ENCODE results near the gene ALG12.

The ALG12 gene

GRCh38 chr22:49918911-49919881, 958 bp upstream of the ALG12 start:
- FAIRE-seq: no peak
- no peak for DNase-seq (ENCODE audit: extremely low spot score, insufficient read length, low read depth)

DNA sequence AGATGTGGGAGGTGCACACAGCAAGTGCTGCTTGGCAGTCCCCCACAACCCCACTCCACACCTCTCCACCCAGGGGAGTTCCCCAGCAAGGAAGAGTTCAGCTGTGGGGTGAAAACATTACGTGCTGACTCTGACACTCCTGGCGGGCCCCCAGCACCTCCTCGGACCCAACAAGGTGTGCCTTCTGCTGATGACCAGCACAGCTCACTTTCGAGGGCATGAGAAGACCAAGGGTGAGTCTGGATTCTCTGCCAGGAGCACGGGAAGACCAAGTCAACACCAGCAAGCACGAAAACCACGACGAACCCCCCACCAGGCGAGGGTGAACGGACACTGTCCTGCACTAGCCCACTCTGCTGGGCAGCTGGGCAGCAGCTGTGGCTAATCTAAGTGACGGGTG, 1.4 kb downstream of the ALG12 start:
- FAIRE-seq (no peak), DNase-seq (ENCODE audit: extremely low spot score, insufficient read length, low read depth) (no peak)

- DNase-seq (ENCODE audit: extremely low spot score, insufficient read length, low read depth) (no peak), FAIRE-seq (no peak)
These were observed 2.6 kb downstream of the ALG12 start for GRCh38 chr22:49915610-49916009.

DNA sequence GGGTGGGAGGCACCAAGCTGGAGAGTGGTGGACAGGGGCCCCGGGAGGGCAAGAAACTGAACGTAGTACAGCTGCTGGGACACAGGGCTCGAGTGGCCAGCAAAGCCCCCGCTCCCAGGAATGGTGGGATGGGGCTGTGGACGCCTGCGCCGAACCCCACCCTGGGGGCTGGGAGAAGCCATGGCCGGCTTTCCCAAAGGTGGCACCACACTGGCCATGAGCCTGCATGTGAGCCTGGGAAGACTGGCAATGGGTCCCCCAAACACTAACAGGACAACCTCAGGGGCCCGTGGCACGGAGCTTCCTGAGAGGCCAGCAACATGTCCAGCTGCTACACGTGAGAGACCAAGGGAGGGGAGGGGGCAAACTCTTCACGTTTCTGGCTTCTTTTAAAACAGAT, 4.0 kb downstream of the ALG12 start:
- FAIRE-seq (no peak), DNase-seq (ENCODE audit: extremely low spot score, insufficient read length, low read depth) (no peak)

DNA sequence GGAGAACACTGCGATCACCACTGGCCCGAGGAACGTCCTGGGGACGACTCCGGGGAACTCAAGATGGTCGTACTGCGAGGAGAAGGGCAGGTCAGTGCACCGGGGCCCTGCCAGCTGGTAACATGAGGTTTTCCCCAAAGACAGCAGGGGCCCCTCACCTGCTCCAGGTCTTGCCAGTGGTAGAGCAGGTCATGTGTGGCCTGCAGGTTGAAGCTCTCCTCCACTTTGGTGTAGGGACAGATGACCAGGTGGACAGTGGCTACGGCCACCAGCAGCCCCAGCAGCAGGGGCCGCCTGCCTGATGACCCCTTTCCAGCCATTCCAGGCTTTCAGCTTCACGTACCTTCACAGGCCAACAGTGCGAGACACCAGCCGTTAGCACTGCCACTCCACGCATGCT, 4.8 kb downstream of the ALG12 start:
- no peak for FAIRE-seq
- DNase-seq (ENCODE audit: extremely low spot score, insufficient read length, low read depth): no peak

- no peak for FAIRE-seq
These were observed 5.2 kb downstream of the ALG12 start for GRCh38 chr22:49913026-49913425.

GRCh38 chr22:49911881-49912625, 6.2 kb downstream of the ALG12 start:
- DNase-seq (ENCODE audit: extremely low spot score, insufficient read length, low read depth) (no peak), FAIRE-seq (no peak)

More at GRCh38 chr22:49913026-49913425, 5.2 kb downstream of the ALG12 start:
- no peak for DNase-seq (ENCODE audit: extremely low spot score, insufficient read length, low read depth)

GRCh38 chr22:49910229-49911155, 7.7 kb downstream of the ALG12 start:
- FAIRE-seq (no peak), DNase-seq (ENCODE audit: extremely low spot score, insufficient read length, low read depth) (no peak)

- no peak for FAIRE-seq
- DNase-seq (ENCODE audit: extremely low spot score, insufficient read length, low read depth): no peak
These were observed 8.6 kb downstream of the ALG12 start for GRCh38 chr22:49909476-49910205.

GRCh38 chr22:49907807-49908206, 10.4 kb downstream of the ALG12 start:
- no peak for FAIRE-seq
- no peak for DNase-seq (ENCODE audit: extremely low spot score, insufficient read length, low read depth)

- FAIRE-seq (no peak), DNase-seq (ENCODE audit: extremely low spot score, insufficient read length, low read depth) (no peak)
These were observed 11.4 kb downstream of the ALG12 start for GRCh38 chr22:49906799-49907290.

DNA sequence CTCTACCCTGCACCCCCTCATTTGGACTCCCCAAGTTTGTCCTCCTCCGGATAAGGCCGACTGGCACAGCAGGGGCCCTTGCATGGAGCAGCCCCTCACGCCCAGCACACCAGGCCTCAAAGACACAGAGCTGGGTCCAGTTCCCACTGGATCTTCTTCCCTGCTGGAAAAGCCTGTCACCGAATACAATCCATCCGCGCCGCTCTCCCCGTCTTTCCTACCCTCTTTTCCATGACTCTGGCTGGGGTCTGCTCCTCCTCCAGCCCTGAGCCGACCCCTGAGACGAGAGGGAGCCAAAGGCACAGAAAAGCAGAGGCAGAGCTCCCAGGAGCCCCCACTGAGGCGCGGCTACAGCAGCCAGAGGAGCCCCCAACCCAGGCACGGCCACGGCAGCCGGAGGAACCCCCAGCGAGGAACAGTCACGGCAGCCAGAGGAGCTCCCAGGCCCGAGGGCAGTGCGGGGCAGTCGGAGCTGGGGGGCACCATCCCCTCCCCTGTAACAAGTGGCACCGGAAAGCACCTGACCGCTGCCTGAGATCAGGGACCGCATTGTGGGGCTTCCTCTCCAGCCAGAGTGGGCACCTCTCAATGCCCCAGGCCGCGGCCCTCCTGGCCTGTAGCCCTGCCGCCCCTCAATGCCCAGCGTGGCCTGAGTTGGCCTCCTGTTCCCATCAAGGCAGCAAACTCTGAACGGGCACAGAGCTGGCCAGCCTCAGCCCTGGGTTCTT, 12.0 kb downstream of the ALG12 start:
- DNase-seq (ENCODE audit: extremely low spot score, insufficient read length, low read depth): no peak
- no peak for FAIRE-seq

GRCh38 chr22:49905465-49905864, 12.8 kb downstream of the ALG12 start:
- no peak for FAIRE-seq
- no peak for DNase-seq (ENCODE audit: extremely low spot score, insufficient read length, low read depth)

GRCh38 chr22:49904040-49904369, 14.2 kb downstream of the ALG12 start:
- no peak for DNase-seq (ENCODE audit: extremely low spot score, insufficient read length, low read depth)
- no peak for FAIRE-seq

DNA sequence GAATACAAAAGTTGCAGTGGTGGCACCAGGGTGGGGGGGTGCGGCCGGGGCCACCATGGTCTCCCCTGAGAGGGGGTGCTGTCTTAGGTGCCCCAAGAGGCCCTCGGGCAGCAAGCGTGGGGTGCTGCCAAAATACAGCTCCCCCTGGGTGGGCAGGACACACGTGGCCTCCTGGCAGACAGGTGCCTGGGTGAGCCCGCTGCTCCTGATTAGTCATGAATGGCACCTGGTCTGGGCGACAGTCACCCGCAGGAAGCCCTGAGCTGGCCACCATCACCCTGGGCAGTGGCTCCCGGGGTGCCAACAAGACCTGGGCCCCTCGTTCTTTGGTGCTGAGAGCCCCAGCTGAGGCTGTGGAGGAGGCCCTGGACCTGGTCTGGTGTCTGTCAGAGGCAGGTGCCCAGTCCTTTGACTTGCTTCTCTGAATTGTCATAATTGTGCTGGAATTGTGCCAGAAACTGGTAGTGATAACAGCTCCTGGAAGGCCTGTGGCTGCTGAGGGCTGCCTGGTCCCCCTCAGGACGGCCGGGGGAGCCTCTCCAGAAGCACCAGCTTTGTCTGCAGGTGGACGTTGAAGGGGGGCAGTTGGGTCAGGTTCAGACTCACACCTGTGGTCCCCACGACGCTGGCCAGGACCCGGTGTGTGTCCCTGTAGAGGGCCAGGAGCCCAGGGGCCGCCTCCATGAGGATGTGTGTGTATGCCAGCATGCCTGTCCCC, 14.8 kb downstream of the ALG12 start:
- DNase-seq (ENCODE audit: extremely low spot score, insufficient read length, low read depth): no peak
- FAIRE-seq: no peak

DNA sequence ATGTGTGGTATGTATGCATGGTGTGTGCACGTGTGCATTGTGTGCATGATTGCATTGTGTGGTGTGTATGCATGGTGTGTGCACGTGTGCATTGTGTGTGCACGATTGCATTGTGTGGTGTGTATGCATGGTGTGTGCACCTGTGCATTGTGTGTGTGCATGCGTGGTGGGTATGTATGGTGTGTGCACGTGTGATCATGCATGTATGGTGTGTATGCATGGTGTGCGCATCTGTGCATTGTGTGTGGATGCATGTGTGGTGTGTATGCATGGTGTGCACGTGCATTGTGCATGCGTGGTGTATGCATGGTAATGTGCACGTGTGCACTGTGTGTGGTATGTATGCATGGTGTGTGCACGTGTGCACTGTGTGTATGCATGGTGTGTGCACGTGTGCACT, 16.8 kb downstream of the ALG12 start:
- FAIRE-seq (no peak), DNase-seq (ENCODE audit: extremely low spot score, insufficient read length, low read depth) (no peak)

- DNase-seq (ENCODE audit: extremely low spot score, insufficient read length, low read depth): no peak
- FAIRE-seq: no peak
These were observed 17.6 kb downstream of the ALG12 start for GRCh38 chr22:49900441-49901230.

Data from GM18507 (cell line).